ENCODE measurements around the gene EVI5.
"Not testable (repeated sequence)": the region's sequence is repeated elsewhere in the genome, so short reads cannot be mapped to it uniquely, and the experiment has no call there.

Gene EVI5

GRCh38 chr1:92575123-92575522, 209.8 kb downstream of the EVI5 start:
- no peak for DNase-seq (ENCODE audit: low spot score)

DNA sequence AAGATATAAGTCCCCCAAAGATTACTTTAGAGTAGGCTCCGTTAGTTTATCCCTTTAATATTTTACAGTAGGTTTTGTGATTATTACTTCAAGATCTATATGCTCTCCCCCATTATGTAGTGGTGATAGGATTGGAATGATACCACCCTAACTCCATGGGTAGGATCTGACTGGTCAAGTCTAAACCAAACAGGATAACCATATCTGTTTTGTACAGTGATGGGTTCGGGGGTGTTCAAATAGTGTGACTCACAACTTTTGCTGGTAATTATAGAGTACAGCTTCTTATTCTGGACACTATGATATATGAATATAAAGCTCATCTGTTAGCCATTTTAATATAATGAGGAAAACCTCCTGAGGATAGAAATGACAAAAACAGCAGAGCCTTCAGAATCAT, 212.4 kb downstream of the EVI5 start:
- no peak for DNase-seq (ENCODE audit: low spot score)

- no peak for DNase-seq (ENCODE audit: low spot score)
These were observed 213.3 kb downstream of the EVI5 start for GRCh38 chr1:92571578-92571977.

- DNase-seq (ENCODE audit: low spot score), result no peak
These were observed 217.6 kb downstream of the EVI5 start for GRCh38 chr1:92567211-92567868.

DNA sequence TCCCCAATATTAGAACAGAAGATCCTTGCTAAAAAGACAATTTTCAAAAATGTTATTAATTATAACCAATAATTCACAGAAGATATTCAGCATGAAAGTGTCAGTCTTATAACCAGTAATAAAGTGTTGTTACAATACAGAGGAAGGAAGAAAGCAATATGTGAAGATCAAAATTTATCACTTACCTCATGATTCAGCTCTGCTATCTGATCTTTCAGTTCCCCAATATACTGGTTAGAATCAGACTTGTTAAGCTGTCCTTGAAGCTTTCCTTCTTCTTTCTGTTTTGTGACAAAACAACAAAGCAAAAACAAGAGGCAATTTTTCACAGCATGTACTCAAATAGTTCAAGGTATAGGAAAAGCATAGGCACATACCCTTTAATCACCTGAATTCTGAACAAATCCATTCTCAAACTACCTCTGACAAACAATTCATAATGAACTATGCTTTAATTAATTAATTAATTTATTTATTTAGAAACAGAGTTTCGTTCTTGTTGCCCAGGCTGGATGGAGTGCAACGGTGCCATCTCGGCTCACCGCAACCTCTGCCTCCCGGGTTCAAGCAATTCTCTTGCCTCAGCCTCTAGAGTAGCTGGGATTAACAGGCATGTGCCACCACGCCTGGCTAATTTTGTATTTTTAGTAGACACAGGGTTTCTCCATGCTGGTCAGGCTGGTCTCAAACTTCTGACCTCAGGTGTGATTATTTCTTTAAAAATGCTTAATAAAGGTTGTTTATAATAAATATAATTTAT, 221.3 kb downstream of the EVI5 start:
- DNase-seq (ENCODE audit: low spot score), result no peak

- DNase-seq (ENCODE audit: low spot score), result no peak
These were observed 228.6 kb downstream of the EVI5 start for GRCh38 chr1:92556350-92556749.

DNA sequence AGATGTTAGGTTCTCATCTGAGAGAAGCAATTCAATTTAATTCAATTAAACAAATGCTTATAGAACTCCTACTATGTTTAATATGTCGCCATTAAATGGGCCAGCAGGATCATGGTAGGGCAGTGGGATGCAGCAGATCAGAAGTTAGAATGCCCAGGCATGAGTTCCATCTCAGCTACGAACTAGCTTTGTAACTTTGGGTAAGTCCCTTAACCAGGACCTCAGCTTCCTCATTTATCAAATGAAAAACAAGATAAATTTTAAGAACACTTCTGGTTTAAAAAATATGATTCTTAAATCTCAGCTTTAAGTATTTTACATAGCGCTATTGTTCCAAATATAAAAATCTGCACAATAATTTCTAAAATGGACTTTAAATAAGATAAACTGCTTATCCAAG, 230.7 kb downstream of the EVI5 start:
- DNase-seq (ENCODE audit: low spot score), result no peak

DNA sequence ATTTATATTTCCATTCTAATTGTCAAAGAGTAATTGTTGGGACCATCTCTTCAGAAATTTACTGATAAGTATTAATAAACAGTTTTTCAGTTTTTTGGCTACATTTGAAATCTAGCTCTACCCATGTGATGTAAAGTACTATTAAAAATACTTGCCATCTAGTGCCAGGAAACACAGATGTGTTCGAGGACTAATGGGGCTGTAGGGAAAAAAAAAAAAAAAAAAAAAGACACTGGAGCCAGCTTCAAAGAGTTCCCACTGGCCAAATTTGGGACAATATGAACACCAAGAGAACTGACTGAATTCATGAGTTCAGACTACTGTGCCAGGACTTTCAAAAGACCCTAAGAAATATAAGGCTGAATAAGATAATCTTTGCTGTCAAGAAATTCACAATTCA, 233.0 kb downstream of the EVI5 start:
- DNase-seq (ENCODE audit: low spot score), result no peak

DNA sequence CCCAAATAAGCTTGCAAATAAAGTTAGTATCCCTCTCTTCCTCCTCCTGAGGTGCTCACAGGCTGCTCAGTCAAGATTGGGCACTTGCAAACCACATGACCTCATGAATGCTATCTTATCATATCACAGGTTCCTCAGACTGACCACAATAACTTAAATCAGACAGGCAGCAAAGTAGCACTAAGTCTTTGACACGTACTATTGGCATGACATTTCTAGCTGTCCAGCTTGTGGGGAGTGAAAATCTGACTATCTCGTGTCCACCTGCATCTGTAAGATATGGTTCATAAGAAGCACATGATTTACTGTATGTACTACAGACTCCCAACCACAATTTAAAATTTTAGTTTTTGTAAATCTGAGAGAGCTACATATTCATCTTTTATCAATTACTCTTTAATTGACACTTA, 240.1 kb downstream of the EVI5 start:
- DNase-seq (ENCODE audit: low spot score), result no peak

- no peak for DNase-seq (ENCODE audit: low spot score)
These were observed 241.5 kb downstream of the EVI5 start for GRCh38 chr1:92543131-92544055.

GRCh38 chr1:92538413-92539061, 246.4 kb downstream of the EVI5 start:
- no peak for DNase-seq (ENCODE audit: low spot score)

DNA sequence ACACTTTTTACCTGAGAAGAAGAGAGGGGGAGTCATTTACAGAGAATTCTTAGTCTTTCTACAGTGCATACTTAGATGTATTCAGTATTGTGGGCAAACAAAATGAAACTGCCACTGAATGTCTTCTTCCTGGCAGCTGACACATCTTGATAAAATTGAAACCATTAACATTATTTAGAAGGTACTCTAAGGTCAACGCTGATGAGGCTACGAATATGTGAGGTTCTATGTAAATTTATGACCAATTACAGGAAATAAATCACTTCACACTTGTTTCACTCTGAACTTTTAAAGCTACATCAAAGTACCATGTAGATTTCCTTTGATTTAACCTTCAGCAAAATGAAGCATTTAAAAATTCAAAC, 246.9 kb downstream of the EVI5 start:
- DNase-seq (ENCODE audit: low spot score), result no peak

DNA sequence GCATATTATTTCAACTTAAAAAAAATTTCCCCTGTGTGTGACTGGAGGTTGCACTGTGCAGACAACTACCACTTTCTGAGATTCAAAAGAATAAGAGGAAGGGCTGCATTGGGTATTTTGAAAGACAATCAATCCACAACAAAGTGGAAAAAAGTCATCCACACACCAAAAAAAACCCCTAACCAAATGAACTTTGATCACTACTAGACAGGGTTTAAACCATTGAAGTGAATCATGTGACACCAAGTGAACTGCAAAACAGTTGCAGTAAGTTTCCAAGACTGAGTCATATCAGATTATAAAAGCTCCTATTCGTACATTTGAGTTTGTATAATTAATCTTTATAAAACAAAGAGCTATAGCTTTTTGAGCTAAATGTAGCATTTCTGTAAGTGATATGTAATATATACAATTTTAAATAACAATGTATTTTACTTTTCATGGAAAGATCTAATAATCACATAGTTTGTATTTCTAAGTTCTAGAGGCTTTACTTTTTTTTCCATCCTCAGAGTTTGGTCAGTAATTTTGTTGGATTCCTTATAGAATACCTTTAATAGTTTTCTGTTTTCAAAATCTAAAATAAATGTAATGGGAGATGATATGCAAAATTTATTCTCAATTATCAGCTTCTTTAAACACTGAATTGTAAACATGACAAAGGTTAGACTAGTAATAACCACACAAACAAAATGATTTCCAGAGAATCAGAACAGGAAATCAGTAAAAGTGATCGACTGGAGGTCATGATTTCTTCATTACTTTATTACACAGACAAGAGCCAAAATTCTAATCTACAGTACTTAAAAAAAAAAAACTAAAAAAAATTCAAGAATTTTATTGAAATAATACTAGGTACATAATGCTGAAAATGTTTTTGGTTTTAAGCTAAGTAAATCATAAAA, 247.7 kb downstream of the EVI5 start:
- DNase-seq (ENCODE audit: low spot score), result no peak

- no peak for DNase-seq (ENCODE audit: low spot score)
These were observed 248.5 kb downstream of the EVI5 start for GRCh38 chr1:92536211-92536979.

- not testable (repeated sequence) for DNase-seq (ENCODE audit: low spot score)
These were observed 252.5 kb downstream of the EVI5 start for GRCh38 chr1:92532371-92532770.

- DNase-seq (ENCODE audit: low spot score), result not testable (repeated sequence)
These were observed 253.0 kb downstream of the EVI5 start for GRCh38 chr1:92531939-92532338.

DNA sequence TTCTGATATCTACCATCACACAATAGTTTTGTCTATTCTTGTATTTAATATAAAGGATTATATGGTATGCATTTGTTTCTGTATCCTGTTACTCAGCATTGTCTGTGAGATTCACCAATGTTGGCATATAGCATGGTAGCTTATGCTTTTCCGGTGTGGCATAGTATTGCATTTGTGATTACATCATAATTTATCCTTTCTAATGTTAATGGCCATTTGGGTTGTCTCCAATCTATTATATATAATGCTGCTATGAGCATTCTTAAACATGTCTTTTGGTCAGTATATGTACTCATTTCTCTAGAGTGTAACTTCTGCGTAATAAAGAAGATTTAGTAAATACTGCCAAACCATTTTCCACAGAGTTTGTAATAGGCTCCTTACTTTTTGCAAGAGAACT, 257.2 kb downstream of the EVI5 start:
- DNase-seq (ENCODE audit: low spot score), result no peak

DNA sequence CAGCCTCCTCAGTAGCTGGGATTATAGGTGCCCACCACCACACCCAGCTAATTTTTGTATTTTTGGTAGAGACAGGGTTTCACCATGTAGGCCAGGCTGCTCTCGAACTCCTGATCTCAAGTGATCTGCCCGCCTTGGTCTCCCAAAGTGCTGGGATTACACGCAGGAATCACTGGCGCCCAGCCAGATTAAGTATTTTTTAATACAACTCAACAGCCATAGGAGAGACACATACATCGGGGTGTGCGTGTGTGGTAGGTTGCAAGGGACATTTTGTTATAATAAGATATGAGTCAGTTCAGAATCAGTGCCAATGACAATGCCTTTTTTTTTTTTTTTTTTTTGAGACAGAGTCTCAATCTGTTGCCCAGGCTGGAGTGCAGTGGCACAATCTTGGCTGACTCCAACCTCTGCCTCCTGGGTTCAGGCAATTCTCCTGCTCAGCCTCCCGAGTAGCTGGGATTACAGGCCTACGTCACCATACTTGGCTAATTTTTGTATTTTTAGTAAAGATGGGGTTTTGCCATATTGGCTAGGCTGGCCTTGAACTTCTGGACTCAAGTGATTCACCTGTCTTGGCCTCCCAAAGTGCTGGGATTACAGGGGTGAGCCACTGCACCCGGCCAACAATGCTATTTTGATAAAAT, 259.8 kb downstream of the EVI5 start:
- not testable (repeated sequence) for DNase-seq (ENCODE audit: low spot score)

GRCh38 chr1:92519043-92519442, 265.9 kb downstream of the EVI5 start:
- no peak for DNase-seq (ENCODE audit: low spot score)

GRCh38 chr1:92516574-92516973, 268.3 kb downstream of the EVI5 start:
- DNase-seq (ENCODE audit: low spot score), result no peak
